Bronchial epithelial cell (primary cell): Measurements from ENCODE around the gene IFT27. TPM values are rescaled to one million over a fixed set of nuclear protein-coding genes. Genes with fewer than 3 reads are reported as not detected.

Source experiments
- DNase-seq: peaks from one replicate; pipeline ENCODE4 v3.0.0-alpha.2; 2010; ENCODE audit warnings: low read depth
- FAIRE-seq: peaks from 2 replicates; lab custom pipeline; 2011; peaks lifted over from hg19 to GRCh38; lab: Jason Lieb, UNC
- H3K27me3 ChIP-seq: 2 replicates; pipeline ENCODE4 v1.5.1; 2011; ENCODE audit warnings: low read length; ENCODE audit not compliant: control insufficient read depth, insufficient read depth
- H3K36me3 ChIP-seq: 2 replicates; pipeline ENCODE4 v1.5.1; 2011; ENCODE audit warnings: low read length; ENCODE audit not compliant: control insufficient read depth, insufficient read depth
- H3K4me3 ChIP-seq: 2 replicates; pipeline ENCODE4 v1.5.1; 2011; ENCODE audit warnings: mild to moderate bottlenecking, low read depth, low read length, control low read depth
- CTCF ChIP-seq: IDR thresholded peaks from 2 replicates; pipeline ENCODE4 v1.5.1; 2011; ENCODE audit warnings: mild to moderate bottlenecking, moderate library complexity, low read length, control low read depth, inconsistent platforms; ENCODE audit not compliant: insufficient read depth, severe bottlenecking
- total RNA-seq: library from RNA; depleted of rRNA; stranded (reverse); fragments of >200 nt; gene quantifications from 2 replicates; pipeline ENCODE4 v1.2.1, GENCODE V29; 2014

Gene IFT27
- total RNA-seq, 1 donor from 2014 or later, result 10.8 TPM

GRCh38 chr22:36806835-36807234 lies 30.9 kb upstream of the IFT27 start:
- TF ChIP-seq CTCF, result no peak
- peaks cover 8% of the 10 kb centered on the region for H3K27me3 ChIP-seq
- FAIRE-seq, result no peak

GRCh38 chr22:36803358-36803757 lies 27.4 kb upstream of the IFT27 start:
- no peaks in the 10 kb centered on the region for H3K36me3 ChIP-seq
- no peak overlapping the region for H3K4me3 ChIP-seq
- TF ChIP-seq CTCF, result no peak
- FAIRE-seq (no peak), DNase-seq (no peak)
- H3K27me3 ChIP-seq, result peaks cover 8% of the 10 kb centered on the region

More at GRCh38 chr22:36806835-36807234, 30.9 kb upstream of the IFT27 start:
- no peak overlapping the region for H3K4me3 ChIP-seq
- no peak for DNase-seq
- H3K36me3 ChIP-seq, result no peaks in the 10 kb centered on the region

GRCh38 chr22:36798674-36799066 lies 22.8 kb upstream of the IFT27 start:
- H3K4me3 ChIP-seq, result no peak overlapping the region
- DNase-seq (no peak), FAIRE-seq (no peak)
- TF ChIP-seq CTCF, result no peak
- H3K36me3 ChIP-seq, result no peaks in the 10 kb centered on the region
- peaks cover 5% of the 10 kb centered on the region for H3K27me3 ChIP-seq

- Histone ChIP-seq H3K36me3 (no peaks in the 10 kb centered on the region), H3K27me3 (peaks cover 5% of the 10 kb centered on the region), H3K4me3 (no peak overlapping the region)
- FAIRE-seq, result no peak
- DNase-seq, result no peak
- no peak for TF ChIP-seq CTCF
Measured at GRCh38 chr22:36797911-36798673, 22.2 kb upstream of the IFT27 start.

GRCh38 chr22:36797374-36797773 lies 21.5 kb upstream of the IFT27 start:
- no peak for TF ChIP-seq CTCF
- peaks cover 5% of the 10 kb centered on the region for H3K27me3 ChIP-seq
- H3K4me3 ChIP-seq, result no peak overlapping the region
- FAIRE-seq (no peak), DNase-seq (no peak)
- H3K36me3 ChIP-seq, result no peaks in the 10 kb centered on the region
